Activated naive CD4-positive, alpha-beta T cell treated with Interleukin-2 at 50 U/mL for 16 hours (primary cell): ENCODE data around the gene N4BP2L2.

ENCODE experiments used
- DNase-seq: peaks from one replicate; pipeline ENCODE4 v3.0.0-alpha.2; 2020

Gene N4BP2L2

DNA sequence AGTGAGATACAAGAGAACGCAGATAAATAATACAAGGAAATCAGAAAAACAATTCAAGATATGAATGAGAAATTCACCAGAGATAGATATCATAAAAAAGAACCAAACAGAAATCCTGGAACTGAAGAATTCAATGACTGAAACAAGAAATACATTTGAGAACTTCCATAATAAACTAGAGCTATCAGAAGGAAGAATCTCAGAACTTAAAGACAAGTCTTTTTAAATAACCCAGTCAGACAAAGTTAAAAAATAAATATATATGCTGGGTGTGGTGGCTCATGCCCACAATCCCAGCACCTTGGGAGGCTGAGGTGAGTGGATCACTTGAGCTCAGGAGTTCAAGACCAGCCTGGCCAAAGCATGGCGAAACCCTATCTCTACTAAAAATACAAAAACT lies 82.0 kb downstream of the N4BP2L2 start:
- no peak for DNase-seq

DNA sequence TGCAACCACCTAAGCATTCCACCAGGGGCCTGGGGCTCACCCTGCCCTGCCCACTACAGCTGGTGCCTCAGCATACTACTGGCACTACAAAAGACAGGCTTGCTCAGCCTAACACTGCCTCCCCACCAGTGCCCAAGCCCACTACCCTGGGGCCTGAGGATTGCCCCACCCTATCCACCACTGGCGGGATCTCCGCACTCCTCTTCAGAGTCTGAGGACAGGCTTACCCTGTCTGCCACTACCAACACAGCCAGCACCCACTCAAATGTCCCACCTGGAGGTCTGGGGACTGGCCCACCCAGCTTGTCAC lies 83.0 kb downstream of the N4BP2L2 start:
- DNase-seq: no peak

DNA sequence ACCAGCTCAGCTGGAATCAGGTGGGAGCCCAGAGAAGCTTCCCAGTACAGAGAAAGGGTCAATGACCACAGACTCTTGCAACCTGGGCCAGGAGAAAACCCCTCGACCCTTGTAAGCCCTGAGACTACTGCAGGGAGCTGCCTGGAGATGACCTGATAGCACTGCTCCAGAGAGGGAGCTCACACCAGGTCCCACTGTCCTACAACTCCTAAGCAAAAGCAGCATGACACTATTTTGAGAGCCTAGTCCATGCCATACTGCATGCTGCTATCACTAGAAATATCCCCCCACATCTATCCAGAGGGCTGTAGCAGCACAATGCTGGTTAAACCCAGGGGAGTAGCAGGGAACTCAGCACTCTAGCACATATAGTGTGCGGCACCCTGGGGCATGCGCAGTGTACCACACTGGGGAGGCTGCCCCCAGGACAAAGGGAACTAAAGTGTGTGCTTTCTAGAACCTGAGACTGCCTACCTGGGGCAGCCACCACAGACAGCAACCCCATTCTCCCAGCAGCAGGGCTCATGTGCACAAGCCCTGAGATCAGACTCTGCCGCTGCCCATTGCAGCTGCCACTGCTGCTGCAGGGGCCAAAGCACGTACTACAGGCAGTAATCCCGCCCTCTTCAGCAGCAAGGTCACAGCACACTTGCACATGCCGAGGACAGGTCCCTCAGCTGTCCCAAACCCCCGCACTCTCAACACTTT lies 83.6 kb downstream of the N4BP2L2 start:
- no peak for DNase-seq

DNA sequence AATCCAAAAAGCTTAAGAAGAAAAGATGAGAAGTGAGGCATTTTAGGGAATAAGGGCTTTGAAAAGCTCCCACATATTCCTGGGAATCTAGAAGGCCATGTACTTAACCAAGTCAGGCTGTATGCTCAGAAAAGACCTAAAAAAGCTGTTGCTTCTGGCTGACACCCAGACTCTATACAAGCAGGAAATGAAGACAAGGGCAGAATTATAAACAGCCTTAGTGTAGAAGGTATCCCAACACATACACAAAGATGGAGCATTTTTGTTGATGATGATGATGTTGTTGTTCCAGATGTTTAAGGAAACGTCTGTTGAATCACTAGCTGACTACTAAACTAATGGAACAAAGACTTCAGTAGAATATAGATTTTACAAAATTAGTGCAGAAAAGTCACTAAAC lies 84.6 kb downstream of the N4BP2L2 start:
- no peak for DNase-seq

DNA sequence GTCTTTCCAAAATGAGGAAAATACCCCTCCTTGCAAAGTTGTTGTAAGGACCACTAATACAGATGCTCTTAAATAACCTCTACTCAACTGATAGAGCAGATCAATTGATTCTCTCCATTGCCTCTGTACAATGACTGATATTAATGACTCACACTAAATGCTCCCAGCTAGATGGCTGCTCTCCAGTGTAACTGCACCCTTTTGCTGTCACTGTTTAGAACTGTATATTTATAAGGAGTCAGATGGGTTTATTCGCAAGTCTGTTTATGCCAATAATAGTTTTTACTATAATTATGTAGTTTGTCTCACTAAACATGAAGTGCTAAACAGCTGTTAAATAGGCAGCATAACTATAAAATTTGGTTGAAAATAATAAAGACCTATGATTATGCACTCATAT lies 89.6 kb downstream of the N4BP2L2 start:
- no peak for DNase-seq

DNA sequence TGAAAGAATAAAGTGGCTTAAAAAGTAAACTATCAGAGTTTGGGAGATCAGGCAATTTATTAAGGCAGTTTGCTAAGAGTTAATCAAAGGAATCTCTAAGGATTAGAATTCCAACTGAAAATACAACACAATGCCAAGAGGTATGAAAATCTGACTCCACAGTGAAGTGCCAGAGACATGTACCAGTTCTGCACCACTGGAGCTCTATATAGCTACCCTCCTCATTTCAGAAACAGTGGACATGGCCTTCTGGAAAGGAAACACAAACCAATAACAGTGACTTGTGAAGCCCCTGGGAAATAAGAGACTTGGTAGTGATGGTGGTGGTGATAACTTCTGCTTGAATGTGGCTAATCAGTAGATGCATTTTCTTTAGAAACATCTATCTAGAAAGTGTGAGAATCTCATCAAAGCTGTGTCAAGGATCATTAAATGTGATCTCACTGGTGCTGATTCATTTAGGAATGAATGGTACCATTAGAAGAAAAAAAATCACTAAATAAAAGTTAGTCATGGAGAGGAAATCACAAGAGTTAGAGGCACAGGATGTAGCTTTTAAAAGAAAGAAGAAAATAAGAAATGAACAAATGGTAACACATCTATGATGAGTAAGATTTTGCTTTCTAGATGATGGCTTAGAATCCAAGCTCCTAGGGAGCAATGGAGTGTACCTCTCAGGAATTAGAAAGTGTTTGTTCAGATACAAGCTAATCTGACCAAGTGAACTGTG lies 90.5 kb downstream of the N4BP2L2 start:
- DNase-seq: no peak

DNA sequence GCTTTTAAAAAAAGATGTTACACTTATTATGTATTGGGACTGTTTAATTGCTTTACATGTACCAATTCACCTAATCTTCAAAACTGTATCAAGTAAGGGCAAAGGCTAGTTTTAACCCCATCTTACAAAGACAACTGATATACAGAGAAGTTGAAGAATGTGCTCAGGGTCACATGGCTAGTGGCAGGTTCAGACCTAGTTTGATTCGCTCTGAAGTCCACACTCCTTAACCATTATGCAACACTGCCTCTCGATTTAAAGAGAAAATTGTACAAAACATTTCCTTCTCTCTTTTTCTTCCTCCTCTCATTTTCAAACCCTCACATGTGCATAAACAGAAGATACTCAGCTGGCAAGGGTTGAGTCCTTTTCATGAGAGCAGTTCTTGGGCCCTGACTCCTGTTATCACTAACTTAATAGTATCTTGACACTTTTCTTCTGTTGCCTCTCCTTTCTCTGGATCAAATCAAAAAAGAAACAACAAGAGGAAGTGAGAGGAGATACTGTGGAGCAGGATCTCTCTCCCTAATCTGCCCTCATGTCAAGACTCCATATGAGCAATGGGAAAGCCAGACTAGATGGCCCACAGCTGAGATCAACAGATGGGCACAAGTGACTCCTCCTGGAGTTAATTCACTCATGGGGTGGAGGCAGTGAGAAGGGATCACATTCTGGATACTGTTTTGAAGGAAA lies 91.7 kb downstream of the N4BP2L2 start:
- no peak for DNase-seq

DNA sequence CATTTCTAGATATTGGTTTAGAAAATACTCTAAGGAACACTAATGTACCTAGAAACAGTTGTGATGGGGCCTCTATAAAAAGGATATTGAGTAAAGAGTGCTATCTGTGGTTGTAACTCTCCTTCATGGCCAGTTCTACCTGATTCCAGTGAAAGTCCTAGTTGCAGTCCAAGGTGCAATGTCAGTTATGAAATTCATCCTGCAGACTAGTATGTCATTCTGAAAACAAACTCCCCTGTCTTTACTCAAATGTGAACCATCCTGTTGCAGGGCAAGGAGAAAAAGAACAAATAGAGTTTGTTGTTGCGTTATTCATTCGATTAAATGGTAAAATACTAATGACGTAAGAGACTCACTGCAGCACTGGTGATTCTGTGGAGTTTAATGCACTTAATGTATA lies 92.4 kb downstream of the N4BP2L2 start:
- DNase-seq: no peak

DNA sequence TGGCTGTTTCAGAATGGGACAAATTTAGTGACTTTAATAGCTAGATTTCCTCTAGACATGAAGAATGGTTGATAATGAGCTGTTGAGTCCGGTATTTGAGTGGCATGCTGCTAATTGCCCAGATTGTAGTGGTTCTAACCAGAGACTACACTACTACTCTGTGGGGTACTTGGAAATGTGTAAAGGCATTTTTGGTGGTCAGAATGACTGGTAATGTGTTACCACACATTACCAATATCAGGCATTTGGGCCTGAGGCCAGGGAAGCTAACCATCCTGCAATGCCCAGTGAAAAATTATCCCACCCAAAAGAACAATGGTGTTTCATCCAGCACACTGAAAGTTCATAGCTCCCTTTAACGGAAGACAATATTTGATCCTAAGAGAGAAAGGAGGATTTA lies 93.1 kb downstream of the N4BP2L2 start:
- no peak for DNase-seq

DNA sequence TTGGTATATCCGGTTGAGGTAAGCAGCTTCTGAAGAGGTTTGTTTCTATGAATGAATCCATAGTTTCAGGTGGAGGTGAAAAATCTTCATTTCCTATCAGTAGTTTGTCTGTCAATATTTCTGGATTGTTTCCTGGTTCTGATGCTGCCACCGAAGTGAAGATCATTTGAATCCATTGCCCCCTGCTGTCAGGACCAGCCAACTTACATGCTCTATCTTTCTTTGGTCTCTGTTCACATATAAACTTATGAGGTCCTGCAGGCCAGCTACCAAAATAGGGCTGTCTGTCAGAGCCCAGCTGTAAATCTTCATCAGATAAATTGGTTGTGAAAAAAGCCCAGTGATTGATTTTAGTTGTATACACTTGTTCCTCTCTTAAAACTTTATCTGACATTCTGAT lies 95.5 kb downstream of the N4BP2L2 start:
- DNase-seq: peak; percentile 29

DNA sequence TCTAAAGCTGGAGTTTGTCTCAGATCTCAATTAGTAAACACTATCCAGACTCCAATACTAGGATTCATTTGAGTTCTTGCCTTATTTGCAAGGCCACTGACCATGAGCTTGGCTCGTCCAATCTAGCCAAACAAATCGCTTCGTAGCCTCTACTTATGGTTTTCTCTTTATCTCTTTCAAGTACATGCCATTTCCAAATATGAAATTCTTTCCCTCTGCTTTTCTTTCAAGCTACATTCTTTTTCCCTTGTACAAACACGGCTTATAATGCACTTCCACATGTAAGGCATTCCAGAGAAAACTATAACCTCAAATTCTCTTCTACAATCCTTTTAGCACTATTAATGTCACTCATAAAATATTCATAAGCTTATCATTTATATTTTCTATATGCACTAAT lies 99.7 kb downstream of the N4BP2L2 start:
- DNase-seq: no peak

DNA sequence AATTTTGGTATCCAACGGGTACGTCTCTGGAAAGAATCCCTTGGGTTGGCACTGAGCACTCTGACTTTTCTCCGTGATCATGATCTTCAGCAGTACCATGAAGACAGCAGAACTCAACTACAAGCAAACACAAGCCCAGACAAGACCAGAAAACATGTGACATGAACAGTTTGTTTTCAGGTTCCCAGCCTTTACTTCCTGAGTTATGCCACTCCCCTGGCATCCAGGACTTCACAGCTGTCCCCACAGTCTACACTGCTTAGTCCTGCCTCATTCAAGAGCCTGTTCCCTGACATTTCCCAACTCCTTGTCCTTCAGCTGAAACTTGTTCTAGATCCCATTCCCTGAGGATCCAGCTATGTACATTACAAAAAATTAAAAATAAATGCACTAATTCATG lies 105.7 kb downstream of the N4BP2L2 start:
- DNase-seq: no peak

DNA sequence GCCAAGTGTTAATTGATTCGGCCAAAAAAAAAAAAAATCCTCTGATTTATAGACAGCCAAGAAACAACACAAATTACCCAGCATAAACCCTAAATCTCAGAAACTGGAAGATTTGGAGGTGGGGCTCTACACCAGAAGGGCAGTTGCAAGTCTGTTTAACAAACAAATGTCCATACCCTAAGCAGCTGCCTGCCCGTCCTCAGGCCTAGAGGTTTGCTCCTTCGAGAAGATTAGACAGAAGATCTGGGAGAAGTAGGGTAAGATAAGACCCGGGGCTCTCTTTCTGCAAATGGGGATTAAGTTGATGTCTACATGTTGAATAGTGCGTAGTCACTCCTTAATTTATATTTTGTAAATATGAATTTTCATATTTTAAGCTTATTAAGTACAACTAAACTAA lies 107.2 kb downstream of the N4BP2L2 start:
- no peak for DNase-seq

DNA sequence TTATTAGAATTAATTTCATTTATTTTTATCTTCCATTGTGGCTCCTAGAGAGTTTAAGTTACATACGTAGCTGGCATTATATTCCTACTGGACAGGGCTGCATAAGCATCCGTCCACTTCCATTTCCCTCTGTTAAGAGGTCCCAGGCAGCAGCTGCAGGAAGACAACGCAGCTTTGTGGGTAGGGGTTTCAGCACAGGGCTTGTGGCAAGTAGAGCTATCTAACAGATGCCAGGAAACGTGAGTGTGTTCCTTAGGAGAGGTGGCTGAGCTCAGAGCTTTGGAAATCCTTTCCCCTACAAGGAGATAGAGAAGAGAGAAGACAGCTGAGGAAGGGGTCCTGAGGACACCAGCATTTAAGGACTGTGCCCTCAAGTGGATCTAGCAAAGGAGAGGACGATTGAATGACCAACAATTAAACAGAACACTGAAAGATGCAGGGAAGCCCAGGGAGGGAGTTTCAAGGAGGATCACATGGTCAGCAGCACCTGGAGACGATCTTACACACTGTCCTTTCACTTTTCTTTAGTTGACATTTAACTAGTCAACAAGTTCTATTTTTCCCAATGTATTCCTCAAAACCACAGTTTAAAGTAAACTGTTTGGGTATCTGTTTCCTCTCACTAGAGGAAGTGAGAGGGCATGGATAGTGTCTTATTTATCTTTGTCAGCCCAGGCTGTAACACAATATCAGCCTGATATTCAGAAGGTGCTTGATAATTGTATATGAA lies 108.4 kb downstream of the N4BP2L2 start:
- DNase-seq: no peak

DNA sequence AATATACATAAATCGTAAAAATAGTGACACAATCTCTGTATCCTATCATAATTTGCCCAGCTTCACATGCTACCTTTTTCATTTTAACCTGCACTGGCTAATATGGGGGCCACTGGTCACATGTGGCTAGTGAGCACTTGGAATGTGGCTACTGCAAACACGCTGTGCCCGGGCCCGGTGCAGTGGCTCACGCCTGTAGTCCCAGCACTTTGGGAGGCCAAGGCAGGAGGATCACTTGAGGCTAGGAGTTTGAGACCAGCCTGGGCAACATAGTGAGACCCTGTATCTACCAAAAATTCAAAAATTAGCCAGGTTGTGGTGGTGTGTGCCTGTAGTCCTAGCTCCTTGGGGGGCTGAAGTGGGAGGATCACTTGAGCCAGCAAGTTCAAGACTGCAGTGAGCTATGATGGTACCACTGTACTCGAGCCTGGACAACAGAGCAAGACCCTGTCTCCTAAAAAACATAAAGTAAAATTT lies 109.1 kb downstream of the N4BP2L2 start:
- no peak for DNase-seq

DNA sequence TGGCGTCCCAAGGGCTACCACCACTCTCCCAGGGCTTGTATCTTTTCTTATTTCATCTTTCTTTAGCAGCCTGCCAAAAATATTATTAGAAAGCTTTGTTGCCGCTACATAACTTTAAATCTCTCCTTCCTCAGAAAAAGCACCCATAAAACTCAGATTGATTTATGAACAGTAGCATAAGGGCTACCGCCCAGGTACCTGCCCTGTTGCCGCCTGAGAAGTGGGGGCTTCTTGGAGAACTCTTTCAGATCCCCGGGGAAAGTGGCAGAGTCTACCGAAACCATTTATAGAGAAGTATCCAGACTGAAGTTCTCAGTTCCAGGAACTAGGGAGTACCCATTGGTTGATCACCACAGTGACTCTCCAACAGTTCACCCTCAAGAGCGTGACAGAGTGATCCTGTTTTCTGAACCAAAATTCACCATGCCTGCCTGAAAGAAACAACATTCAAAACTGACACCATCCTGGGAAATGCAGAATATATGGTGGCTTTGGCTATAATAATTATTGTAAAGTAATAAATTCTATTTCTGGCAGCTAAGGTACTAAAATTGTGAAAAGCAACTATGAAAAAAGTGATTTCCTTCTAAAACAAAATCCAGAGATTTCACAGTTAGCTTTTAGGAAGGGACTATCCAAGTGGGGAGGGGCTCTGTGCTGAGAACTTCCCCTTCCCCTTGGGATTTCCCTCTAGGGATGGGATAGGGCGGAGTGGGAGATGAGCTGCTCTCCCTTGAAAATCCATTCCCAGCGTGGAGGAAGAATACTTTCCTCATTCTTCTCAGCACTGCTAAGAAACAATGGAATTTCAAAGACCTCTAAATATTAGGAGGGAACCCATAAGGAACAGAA lies 109.8 kb downstream of the N4BP2L2 start:
- no peak for DNase-seq

DNA sequence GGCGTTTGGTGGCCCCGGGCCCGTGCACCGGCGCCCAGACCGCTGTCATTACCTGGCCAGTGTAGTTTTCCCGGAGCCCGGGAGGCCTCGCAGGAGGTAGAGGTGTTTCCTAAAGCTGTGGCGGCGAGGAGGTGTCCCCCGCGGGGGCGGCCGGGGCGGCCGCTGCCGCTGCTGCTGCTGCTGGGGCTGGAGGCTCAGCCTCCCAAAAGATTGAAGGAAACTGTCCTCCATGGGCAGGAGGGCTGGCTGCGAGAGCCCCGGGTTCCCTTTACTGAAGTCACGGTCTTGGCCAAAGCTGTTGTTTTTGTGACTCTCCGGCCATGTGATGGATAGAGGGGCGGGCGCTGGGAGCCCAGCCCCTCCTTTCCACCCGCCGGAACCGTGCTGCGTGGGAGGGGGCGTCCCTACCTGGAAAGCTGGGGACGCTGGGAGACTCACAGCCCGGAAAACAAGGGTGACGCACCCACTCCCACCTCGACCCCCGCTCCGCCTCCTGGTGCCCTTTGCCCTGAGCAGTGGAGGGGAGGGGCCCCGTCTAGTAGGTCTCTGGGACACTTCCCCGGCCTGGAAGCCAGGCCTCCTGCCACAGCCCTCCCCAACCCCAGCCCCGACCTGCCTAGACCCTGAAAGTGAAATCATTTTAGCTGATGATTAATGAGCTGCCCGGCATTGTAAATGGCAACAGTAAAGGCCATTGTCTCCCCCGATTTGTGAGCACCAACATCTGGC lies 110.6 kb downstream of the N4BP2L2 start, which contains the start of gene N4BP2L1:
TSS of gene N4BP2L1 (minus strand) at position 279 of the 729 bp plus-strand sequence. CDS start at position 231, 48 bp downstream.
- peak; percentile 86 for DNase-seq

DNA sequence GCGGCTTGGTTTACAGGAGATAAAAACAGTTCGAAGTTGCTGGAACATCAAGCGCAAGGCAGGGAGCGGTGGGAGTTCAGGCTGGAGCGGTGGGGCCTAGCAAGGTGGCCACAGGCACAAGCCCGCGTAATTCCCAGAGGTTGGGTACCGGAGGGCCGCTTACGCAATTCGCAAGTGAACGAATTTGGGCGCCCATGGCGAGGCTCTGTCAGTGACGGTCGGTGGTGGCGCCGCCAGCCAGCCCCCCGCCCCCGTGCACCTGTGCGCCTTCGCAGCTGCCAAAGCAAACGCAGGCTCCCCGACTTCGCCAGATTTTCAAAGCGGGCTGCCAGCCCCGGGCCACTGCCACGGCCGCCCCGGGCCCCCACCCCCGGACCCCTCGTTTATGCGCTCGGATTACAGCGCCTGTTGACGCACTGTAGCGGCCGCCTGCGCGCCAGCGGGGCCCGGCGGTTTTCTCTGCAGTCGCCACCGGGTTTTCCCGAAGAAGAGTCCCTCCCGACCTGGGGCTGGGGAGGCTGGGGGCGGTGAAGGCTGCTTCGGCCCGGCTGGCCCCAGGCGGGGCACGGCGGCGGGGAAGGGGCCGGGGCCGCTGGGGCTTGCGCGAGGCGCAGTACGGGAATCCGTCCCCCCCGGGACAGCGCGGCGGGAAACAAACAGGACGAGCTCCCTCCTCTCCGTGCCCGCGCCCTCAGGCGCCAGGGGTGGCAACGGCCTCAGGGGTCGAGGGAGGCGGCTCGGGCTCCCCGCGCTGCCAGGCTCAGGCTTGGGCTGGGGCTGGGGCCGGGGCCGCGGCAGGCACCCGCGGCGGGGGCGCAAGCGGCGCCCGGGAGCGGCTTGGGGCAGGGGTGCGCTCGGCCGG lies 111.4 kb downstream of the N4BP2L2 start:
- peak; percentile 63 for DNase-seq

DNA sequence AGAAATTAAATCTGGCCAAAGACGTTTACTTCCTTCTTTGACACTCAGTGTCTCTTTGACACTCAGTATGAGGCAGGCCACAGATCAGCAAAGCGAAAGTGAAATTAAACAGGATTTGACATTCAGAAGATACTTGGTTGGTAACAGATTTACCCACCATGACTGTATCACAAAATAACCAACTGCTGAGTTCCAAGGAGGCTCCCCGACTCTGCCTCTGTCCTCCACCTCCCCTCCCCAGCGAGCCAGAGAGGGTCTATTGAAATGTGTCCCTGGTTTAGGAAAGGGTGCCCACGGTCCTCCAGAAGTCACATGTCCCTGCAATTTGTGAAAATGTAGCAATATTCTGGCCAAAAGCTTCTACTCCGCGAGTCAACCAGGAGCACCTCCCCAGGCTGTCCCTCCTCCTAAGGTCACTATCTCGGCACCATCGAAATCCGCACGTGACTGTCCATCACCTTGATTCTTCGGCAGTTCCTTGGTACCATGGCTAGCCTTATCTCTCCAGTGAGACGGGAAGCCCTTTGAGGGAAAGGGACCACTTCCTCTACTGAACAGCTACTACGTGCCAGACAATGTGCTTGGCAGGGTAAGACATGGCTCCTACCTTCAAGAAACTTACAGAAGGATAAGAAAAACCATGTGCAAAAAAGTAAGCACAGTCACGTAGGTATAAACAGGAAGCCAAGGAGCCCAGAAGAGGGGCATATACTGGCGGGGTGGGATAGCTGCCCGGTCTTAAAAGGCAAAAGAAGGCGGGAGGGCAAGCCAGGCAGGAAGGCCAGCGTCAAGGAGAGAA lies 112.2 kb downstream of the N4BP2L2 start:
- DNase-seq: peak; percentile 41

DNA sequence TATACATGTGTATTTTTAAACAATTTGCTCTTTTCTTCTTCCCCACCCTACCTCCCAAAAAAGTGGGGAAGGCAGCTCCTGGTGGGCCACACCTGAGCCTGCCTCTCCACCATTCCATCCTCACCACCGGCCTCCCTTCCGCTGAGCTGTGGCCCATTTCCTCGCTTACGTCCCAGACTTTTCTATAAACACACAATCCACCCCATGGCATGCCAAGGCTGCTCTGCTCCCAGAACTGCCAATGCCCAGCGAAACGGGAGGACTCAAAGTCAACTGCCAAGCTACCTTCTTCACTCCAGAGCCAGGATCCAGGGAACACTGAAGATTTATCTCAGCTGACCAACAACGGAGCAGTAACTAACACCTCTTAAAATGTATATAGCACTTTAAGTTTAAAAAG lies 113.4 kb downstream of the N4BP2L2 start:
- no peak for DNase-seq
